CD14-positive monocyte (primary cell): ENCODE data around the gene ATP8B2. TPM values are rescaled to one million over a fixed set of nuclear protein-coding genes. Genes with fewer than 3 reads are reported as not detected.
A peak's percentile ranks its signal among the peaks of the same experiment; 100 is the strongest.

Experiments used
- DNase-seq, 3 donors: peaks; one replicate each; pipeline ENCODE4 v3.0.0-alpha.2; 2011 to 2022
- H2AFZ ChIP-seq: 2 replicates; pipeline ENCODE4 v1.6.0; 2012; ENCODE audit warnings: mild to moderate bottlenecking, low read depth, low read length, inconsistent platforms; ENCODE audit not compliant: insufficient read depth, poor library complexity, severe bottlenecking
- H3K27ac ChIP-seq, 2 donors: 1 replicate in 1 of 2; 2 replicates in 1 of 2; pipeline ENCODE4 v1.5.1; 2012 to 2013; ENCODE audit warnings: low read length in 2 of 2, control low read depth in 1 of 2, inconsistent platforms in 1 of 2, low read depth in 1 of 2, mild to moderate bottlenecking in 1 of 2
- H3K27me3 ChIP-seq, 2 donors: one replicate each; pipeline versions ENCODE4 v1.6.0 to v1.6.1; 2011 to 2013; ENCODE audit warnings: low read length in 2 of 2; ENCODE audit not compliant: control insufficient read depth in 2 of 2, insufficient read depth in 2 of 2
- H3K36me3 ChIP-seq, 2 donors: replicated peaks in 1 of 2; 1 replicate in 1 of 2; 2 replicates in 1 of 2; pipeline versions ENCODE4 v1.5.1 to v1.6.1; 2012 to 2013; ENCODE audit warnings: low read length in 2 of 2, control low read depth in 1 of 2, inconsistent platforms in 1 of 2, mild to moderate bottlenecking in 1 of 2; ENCODE audit not compliant: insufficient read depth in 2 of 2, control insufficient read depth in 1 of 2
- H3K4me1 ChIP-seq, 2 donors: 1 replicate in 1 of 2; 2 replicates in 1 of 2; pipeline versions ENCODE4 v1.5.1 to v1.6.1; 2012 to 2013; ENCODE audit warnings: low read length in 2 of 2, control low read depth in 1 of 2, inconsistent platforms in 1 of 2, mild to moderate bottlenecking in 1 of 2, moderate library complexity in 1 of 2; ENCODE audit not compliant: insufficient read depth in 2 of 2, control insufficient read depth in 1 of 2
- H3K4me2 ChIP-seq: replicated peaks from 2 replicates; pipeline ENCODE3; 2012; ENCODE audit warnings: low read length, moderate library complexity, mild to moderate bottlenecking; ENCODE audit not compliant: poor library complexity, severe bottlenecking; ENCODE audit errors: extremely low read depth
- H3K4me3 ChIP-seq, 3 experiments: fragments of 200-600 bp in 1 of 3; sonication (generic) in 1 of 3; replicated peaks in 1 of 3; 1 replicate in 2 of 3; 2 replicates in 1 of 3; pipeline ENCODE4 v1.5.1; 2011 to 2013; ENCODE audit warnings: low read length in 3 of 3, mild to moderate bottlenecking in 3 of 3, control low read depth in 2 of 3, low read depth in 2 of 3, inconsistent platforms in 1 of 3, moderate library complexity in 1 of 3
- H3K79me2 ChIP-seq: 2 replicates; pipeline ENCODE4 v1.6.0; 2012; ENCODE audit warnings: mild to moderate bottlenecking, control low read depth, inconsistent platforms, low read length, moderate library complexity; ENCODE audit not compliant: insufficient read depth
- H3K9ac ChIP-seq: 2 replicates; pipeline ENCODE4 v1.6.0; 2017; ENCODE audit warnings: low read length, mild to moderate bottlenecking; ENCODE audit not compliant: insufficient read depth, poor library complexity, severe bottlenecking
- H3K9me3 ChIP-seq, 2 donors: replicated peaks in 1 of 2; 1 replicate in 1 of 2; 2 replicates in 1 of 2; pipeline versions ENCODE4 v1.5.1 to v1.6.1; 2012 to 2013; ENCODE audit warnings: low read length in 2 of 2, control low read depth in 1 of 2; ENCODE audit not compliant: control insufficient read depth in 1 of 2, insufficient read depth in 1 of 2
- H4K20me1 ChIP-seq: 2 replicates; pipeline ENCODE4 v1.6.0; 2012; ENCODE audit warnings: mild to moderate bottlenecking, low read length, control low read depth, moderate library complexity; ENCODE audit not compliant: insufficient read depth
- H3K27ac Mint-ChIP-seq, 7 donors: one replicate each; pipeline ENCODE4 v1.8.0; 2020; ENCODE audit warnings: mild to moderate bottlenecking in 7 of 7, mixed read lengths in 7 of 7, moderate library complexity in 6 of 7, inconsistent platforms in 2 of 7
- H3K27me3 Mint-ChIP-seq, 3 donors: one replicate each; pipeline ENCODE4 v1.8.0; 2021 to 2022; ENCODE audit warnings: low read depth in 3 of 3, mild to moderate bottlenecking in 3 of 3, mixed read lengths in 3 of 3, moderate library complexity in 3 of 3, inconsistent platforms in 1 of 3
- H3K36me3 Mint-ChIP-seq, 2 donors: one replicate each; pipeline ENCODE4 v1.8.0; 2020; ENCODE audit warnings: mixed read lengths in 2 of 2, inconsistent platforms in 1 of 2, mild to moderate bottlenecking in 1 of 2
- H3K4me1 Mint-ChIP-seq: one replicate; pipeline ENCODE4 v1.8.0; 2020; ENCODE audit warnings: mild to moderate bottlenecking, mixed read lengths
- H3K4me3 Mint-ChIP-seq, 2 donors: one replicate each; pipeline ENCODE4 v1.8.0; 2020; ENCODE audit warnings: mild to moderate bottlenecking in 2 of 2, mixed read lengths in 2 of 2, moderate library complexity in 1 of 2
- H3K9me3 Mint-ChIP-seq, 7 donors: one replicate each; pipeline ENCODE4 v1.8.0; 2020 to 2022; ENCODE audit warnings: mixed read lengths in 7 of 7, mild to moderate bottlenecking in 6 of 7, moderate library complexity in 6 of 7, inconsistent platforms in 2 of 7
- WGBS: methylation state at CpG from one replicate; pipeline ENCODE4 v1.1.5; 2013; ENCODE audit warnings: missing lambda C conversion rate; ENCODE audit not compliant: insufficient coverage; 5-methylcytosine and 5-hydroxymethylcytosine counted together
- intact Hi-C, 2 donors: fragments of 100-400 bp; cut with micrococcal nuclease; formaldehyde crosslinking; loops; one replicate each; pipeline versions ENCODE4 v1.15.0 to v1.15.1; 2023
- polyA plus RNA-seq, 3 donors: library from polyadenylated mRNA; depleted of rRNA in 1 of 3; unstranded in 2 of 3; stranded (reverse) in 1 of 3; fragments of 300-500 nt in 2 of 3; fragments of >200 nt in 1 of 3; fragmentation: Illumina TruSeq in 2 of 3; gene quantifications; 1 replicate in 2 of 3; 2 replicates in 1 of 3; pipeline ENCODE4 v1.2.3, GENCODE V29; 2012 to 2021
- TF ChIP-seq, protein P1 (sequence below): fragments of 200-600 bp; IDR thresholded peaks from one replicate; pipeline ENCODE4 v1.8.0; 2022; ENCODE audit warnings: antibody characterized with exemption, mild to moderate bottlenecking

ATP8B2 gene
- polyA plus RNA-seq, 3 donors: 0.46 to 2.2 (median 0.98) TPM

DNA sequence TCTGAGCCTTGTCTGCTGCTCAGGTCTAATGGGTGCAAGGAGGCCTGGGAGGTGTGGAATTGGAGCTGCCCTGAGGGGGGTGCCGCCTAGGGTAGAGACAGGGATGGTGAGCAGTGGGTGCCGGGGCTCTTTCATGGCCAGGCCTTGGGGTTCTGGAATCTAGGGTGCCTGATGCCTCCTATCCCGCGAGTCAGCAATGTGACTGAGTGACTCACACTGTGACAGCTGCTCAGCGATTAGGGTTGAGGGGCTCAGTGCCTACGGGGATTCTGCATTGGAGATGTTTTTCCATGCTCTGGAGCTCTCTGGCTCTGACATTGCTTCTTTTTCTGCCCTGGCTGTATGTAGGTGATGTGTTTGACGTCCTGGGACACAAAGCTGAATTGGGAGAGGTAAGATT lies 16.8 kb downstream of the ATP8B2 start:
- peak overlapping the region; percentile 82 for H2AFZ ChIP-seq
- H3K4me1 Mint-ChIP-seq: peaks cover 44% of the 10 kb centered on the region
- no peaks in the 10 kb centered on the region for H4K20me1 ChIP-seq
- H3K79me2 ChIP-seq: no peaks in the 10 kb centered on the region
- H3K27ac ChIP-seq: peak overlapping the region in 1 of 2 donors; percentile 54
- H3K27ac Mint-ChIP-seq: peak overlapping the region in 5 of 7 donors; percentile 9 to 85 (median 67)
- intact Hi-C loops: loop anchor here in 1 of 2 donors (10.0 kb wide), 1 partner anchor 53 kb away; no protein-coding TSS in a partner anchor
- H3K36me3 Mint-ChIP-seq: peaks cover 0 to 11% of the 10 kb centered on the region in 2 donors
- H3K4me3 ChIP-seq: peak overlapping the region in 1 of 3 experiments; percentile 37
- H3K27me3 ChIP-seq: no peaks in the 10 kb centered on the region
- TF ChIP-seq, protein P1, sequence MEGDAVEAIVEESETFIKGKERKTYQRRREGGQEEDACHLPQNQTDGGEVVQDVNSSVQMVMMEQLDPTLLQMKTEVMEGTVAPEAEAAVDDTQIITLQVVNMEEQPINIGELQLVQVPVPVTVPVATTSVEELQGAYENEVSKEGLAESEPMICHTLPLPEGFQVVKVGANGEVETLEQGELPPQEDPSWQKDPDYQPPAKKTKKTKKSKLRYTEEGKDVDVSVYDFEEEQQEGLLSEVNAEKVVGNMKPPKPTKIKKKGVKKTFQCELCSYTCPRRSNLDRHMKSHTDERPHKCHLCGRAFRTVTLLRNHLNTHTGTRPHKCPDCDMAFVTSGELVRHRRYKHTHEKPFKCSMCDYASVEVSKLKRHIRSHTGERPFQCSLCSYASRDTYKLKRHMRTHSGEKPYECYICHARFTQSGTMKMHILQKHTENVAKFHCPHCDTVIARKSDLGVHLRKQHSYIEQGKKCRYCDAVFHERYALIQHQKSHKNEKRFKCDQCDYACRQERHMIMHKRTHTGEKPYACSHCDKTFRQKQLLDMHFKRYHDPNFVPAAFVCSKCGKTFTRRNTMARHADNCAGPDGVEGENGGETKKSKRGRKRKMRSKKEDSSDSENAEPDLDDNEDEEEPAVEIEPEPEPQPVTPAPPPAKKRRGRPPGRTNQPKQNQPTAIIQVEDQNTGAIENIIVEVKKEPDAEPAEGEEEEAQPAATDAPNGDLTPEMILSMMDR: no peak
- H3K9ac ChIP-seq: no peak overlapping the region
- peak in 1 of 3 donors; percentile 37 for DNase-seq
- H3K36me3 ChIP-seq: no peaks in the 10 kb centered on the region
- no peaks in the 10 kb centered on the region for H3K9me3 ChIP-seq
- peak overlapping the region in 1 of 2 donors; percentile 82 for H3K4me3 Mint-ChIP-seq
- H3K4me2 ChIP-seq: no peak overlapping the region
- peaks cover 0 to 4% (median 2%) of the 10 kb centered on the region in 3 donors for H3K27me3 Mint-ChIP-seq
- 89% methylated on average over 7 of the region's 7 CpGs for WGBS
- H3K9me3 Mint-ChIP-seq: peaks cover 0 to under 1% (median 0%) of the 10 kb centered on the region in 7 donors
- H3K4me1 ChIP-seq: peaks cover 37 to 39% of the 10 kb centered on the region in 2 donors

DNA sequence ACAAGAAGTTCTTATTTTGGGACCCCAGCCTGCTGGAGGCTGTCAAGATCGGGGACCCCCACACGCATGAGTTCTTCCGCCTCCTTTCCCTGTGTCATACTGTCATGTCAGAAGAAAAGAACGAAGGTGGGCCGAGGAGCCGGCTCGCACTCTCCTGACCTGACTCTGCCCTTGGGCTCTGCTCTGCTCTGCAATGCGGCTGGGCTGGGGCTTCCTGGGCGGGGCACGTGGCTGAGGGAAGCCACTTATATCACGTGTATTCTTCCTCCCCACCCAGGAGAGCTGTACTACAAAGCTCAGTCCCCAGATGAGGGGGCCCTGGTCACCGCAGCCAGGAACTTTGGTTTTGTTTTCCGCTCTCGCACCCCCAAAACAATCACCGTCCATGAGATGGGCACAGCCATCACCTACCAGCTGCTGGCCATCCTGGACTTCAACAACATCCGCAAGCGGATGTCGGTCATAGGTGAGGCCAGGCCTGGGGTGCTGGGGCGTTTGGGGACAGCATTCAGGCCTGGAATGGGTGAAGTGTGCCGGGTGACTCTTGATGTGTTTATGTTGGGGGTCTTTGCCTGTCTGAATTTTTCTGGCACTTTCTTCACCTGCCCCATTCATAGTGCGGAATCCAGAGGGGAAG lies 17.6 kb downstream of the ATP8B2 start:
- H3K27ac ChIP-seq: peak overlapping the region; percentile 40 to 54
- WGBS: 59% methylated on average over 11 of the region's 21 CpGs
- DNase-seq: peak in 2 of 3 donors; percentile 45 to 52
- peak overlapping the region; percentile 82 for H2AFZ ChIP-seq
- Mint-ChIP-seq H3K27ac (peak overlapping the region; percentile 21 to 85 (median 67)), H3K27me3 (peaks cover under 1 to 4% (median 2%) of the 10 kb centered on the region in 3 donors), H3K9me3 (peaks cover 0 to 3% (median 0%) of the 10 kb centered on the region in 7 donors), H3K4me1 (peaks cover 50% of the 10 kb centered on the region), H3K4me3 (peak overlapping the region; percentile 49 to 82), H3K36me3 (peaks cover 0 to 11% of the 10 kb centered on the region in 2 donors)
- peak overlapping the region in 1 of 3 experiments; percentile 37 for H3K4me3 ChIP-seq
- peak overlapping the region; percentile 45 for H3K4me2 ChIP-seq
- H3K36me3 ChIP-seq: no peaks in the 10 kb centered on the region
- TF ChIP-seq, protein P1: no peak
- H3K79me2 ChIP-seq: no peaks in the 10 kb centered on the region
- H3K9ac ChIP-seq: no peak overlapping the region
- no peaks in the 10 kb centered on the region for H3K9me3 ChIP-seq
- H4K20me1 ChIP-seq: no peaks in the 10 kb centered on the region
- intact Hi-C loops: loop anchor here in 1 of 2 donors (10.0 kb wide), 1 partner anchor 52 kb away; no protein-coding TSS in a partner anchor
- peaks cover 40 to 47% of the 10 kb centered on the region in 2 donors for H3K4me1 ChIP-seq
- no peaks in the 10 kb centered on the region for H3K27me3 ChIP-seq
